HepG2 (cell line): Measurements from ENCODE around the gene GPC6.

ENCODE experiments used
- GABPA ChIP-seq, 2 experiments: IDR thresholded peaks; 2 replicates each; pipeline ENCODE4 v1.6.1; 2011 to 2016; ENCODE audit warnings: low read depth in 2 of 2, low read length in 1 of 2, missing biosample characterization in 1 of 2, missing genetic modification characterization in 1 of 2
- JUND ChIP-seq: sonication (generic); formaldehyde crosslinking; IDR thresholded peaks from 2 replicates; pipeline ENCODE4 v1.8.0; 2022; ENCODE audit warnings: mild to moderate bottlenecking, missing genetic modification reagents
- TBL1XR1 ChIP-seq: fragments of 150-350 bp; IDR thresholded peaks from 2 replicates; pipeline ENCODE4 v1.6.1; 2014; ENCODE audit warnings: borderline replicate concordance, low read length; ENCODE audit not compliant: partially characterized antibody
- TCF7 ChIP-seq: sonication (generic); IDR thresholded peaks from 2 replicates; pipeline ENCODE4 v1.6.1; 2016; ENCODE audit warnings: antibody characterized with exemption, low read depth
- TF ChIP-seq, protein P1 (sequence below): sonication (generic); formaldehyde crosslinking; conservative IDR thresholded peaks from 2 replicates; pipeline ENCODE4 v1.5.0; 2020; ENCODE audit warnings: missing genetic modification reagents
- TF ChIP-seq, protein P2 (sequence below): sonication (generic); formaldehyde crosslinking; IDR thresholded peaks from 2 replicates; pipeline ENCODE4 v1.4.0; 2020; ENCODE audit warnings: missing genetic modification reagents, borderline replicate concordance

DNA sequence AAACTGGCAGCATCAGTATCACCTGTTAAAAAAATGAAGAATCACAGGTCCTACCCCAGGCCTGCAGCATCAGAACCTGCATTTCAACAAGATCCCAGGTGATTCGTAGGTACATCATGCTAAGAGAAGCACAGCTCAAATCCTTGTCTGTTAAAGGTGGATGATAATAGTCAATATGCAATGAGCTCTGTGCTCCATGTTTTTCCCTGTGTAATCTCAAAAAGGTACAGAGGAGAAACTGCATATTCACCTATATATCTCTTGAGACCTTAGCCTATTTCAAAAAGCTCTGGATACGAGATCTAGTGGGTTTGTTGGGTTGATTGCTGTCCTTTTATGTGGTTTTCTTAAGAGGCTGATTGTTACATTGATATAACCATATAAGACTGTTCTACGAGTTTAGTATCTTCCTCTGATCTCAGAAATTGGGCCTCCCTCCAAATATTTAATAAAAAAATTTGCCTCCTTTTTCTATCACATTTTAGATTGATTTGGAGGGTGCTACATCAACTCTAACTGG lies 1104.0 kb downstream of the GPC6 start:
- TF ChIP-seq, protein P1, sequence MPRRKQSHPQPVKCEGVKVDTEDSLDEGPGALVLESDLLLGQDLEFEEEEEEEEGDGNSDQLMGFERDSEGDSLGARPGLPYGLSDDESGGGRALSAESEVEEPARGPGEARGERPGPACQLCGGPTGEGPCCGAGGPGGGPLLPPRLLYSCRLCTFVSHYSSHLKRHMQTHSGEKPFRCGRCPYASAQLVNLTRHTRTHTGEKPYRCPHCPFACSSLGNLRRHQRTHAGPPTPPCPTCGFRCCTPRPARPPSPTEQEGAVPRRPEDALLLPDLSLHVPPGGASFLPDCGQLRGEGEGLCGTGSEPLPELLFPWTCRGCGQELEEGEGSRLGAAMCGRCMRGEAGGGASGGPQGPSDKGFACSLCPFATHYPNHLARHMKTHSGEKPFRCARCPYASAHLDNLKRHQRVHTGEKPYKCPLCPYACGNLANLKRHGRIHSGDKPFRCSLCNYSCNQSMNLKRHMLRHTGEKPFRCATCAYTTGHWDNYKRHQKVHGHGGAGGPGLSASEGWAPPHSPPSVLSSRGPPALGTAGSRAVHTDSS (CRISPR knock-in tag), result no peak
- TF ChIP-seq, protein P2, sequence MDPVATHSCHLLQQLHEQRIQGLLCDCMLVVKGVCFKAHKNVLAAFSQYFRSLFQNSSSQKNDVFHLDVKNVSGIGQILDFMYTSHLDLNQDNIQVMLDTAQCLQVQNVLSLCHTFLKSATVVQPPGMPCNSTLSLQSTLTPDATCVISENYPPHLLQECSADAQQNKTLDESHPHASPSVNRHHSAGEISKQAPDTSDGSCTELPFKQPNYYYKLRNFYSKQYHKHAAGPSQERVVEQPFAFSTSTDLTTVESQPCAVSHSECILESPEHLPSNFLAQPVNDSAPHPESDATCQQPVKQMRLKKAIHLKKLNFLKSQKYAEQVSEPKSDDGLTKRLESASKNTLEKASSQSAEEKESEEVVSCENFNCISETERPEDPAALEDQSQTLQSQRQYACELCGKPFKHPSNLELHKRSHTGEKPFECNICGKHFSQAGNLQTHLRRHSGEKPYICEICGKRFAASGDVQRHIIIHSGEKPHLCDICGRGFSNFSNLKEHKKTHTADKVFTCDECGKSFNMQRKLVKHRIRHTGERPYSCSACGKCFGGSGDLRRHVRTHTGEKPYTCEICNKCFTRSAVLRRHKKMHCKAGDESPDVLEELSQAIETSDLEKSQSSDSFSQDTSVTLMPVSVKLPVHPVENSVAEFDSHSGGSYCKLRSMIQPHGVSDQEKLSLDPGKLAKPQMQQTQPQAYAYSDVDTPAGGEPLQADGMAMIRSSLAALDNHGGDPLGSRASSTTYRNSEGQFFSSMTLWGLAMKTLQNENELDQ, result no peak
- TF ChIP-seq GABPA (IDR thresholded peaks at IDR 0.05; ENCODE audit: low read depth, low read length) (no peak), GABPA (CRISPR knock-in tag; IDR thresholded peaks at IDR 0.05; ENCODE audit: low read depth) (no peak), TCF7 (no peak), JUND (CRISPR knock-in tag) (no peak), TBL1XR1 (no peak)
